Central memory CD8-positive, alpha-beta T cell (primary cell): ENCODE measurements around the gene SLC19A1.

Experiments used
- ATAC-seq: fragments of 150-1000 bp; cut with Tn5 transposase; replicated peaks from 2 replicates; pipeline ENCODE4 v1.10.0; 2022; ENCODE audit warnings: mild to moderate bottlenecking, moderate FRiP score, moderate number of reproducible peaks; ENCODE audit not compliant: poor library complexity, severe bottlenecking; ENCODE audit errors: extremely low read depth
- DNase-seq, 2 donors: peaks; one replicate each; pipeline ENCODE4 v3.0.0; 2021; ENCODE audit warnings: low spot score in 2 of 2
- H3K27ac Mint-ChIP-seq: one replicate; pipeline ENCODE4 v1.8.0; 2022; ENCODE audit warnings: low read depth, mild to moderate bottlenecking, moderate library complexity, mixed read lengths
- H3K27me3 Mint-ChIP-seq: one replicate; pipeline ENCODE4 v1.8.0; 2022; ENCODE audit warnings: mixed read lengths
- H3K36me3 Mint-ChIP-seq: one replicate; pipeline ENCODE4 v1.8.0; 2022; ENCODE audit warnings: mild to moderate bottlenecking, moderate library complexity, mixed read lengths; ENCODE audit not compliant: insufficient read depth
- H3K4me1 Mint-ChIP-seq: one replicate; pipeline ENCODE4 v1.8.0; 2022; ENCODE audit warnings: mixed read lengths
- H3K4me3 Mint-ChIP-seq: one replicate; pipeline ENCODE4 v1.8.0; 2022; ENCODE audit warnings: mild to moderate bottlenecking, moderate library complexity, mixed read lengths
- H3K9me3 Mint-ChIP-seq: one replicate; pipeline ENCODE4 v1.8.0; 2022; ENCODE audit warnings: mixed read lengths

Gene SLC19A1

DNA sequence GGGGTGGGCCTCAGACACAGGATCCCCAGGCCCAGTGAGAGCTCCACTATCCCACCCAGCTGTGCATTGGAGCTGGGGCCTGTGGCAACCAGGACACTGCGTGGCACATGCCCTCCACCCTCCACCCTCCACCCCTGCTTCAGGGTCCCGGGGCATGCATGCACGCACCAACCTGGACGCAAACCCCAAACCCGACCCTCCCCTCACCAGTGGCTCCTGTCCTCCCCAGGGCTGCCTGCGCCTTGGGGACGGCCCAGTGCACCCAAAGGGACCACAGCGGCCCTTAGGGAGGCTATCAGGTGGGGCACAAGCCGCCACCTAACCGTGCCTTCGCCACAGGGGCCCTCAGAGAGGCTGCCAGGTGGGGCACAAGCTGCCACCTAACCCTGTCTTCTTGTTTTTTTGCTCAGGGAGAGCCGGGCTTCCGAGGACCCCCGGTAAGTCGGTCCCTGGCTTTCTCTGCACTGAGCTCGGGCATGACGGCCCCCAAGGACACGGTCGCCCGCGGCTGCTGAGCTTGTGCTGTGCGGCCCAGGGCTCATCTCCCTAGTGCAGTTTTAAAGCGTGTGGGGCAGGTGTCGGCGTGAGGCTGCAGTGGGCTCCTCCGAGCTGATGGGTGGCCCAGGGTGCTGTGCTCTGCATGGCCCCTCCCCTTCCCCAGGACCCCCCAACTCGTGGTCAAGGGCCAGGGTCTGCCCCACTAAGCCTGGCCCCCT is 47.9 kb downstream of the SLC19A1 start:
- no peak overlapping the region for H3K4me3 Mint-ChIP-seq
- no peaks in the 10 kb centered on the region for H3K4me1 Mint-ChIP-seq
- no peaks in the 10 kb centered on the region for H3K27me3 Mint-ChIP-seq
- no peak for ATAC-seq
- DNase-seq = no peak
- no peaks in the 10 kb centered on the region for H3K36me3 Mint-ChIP-seq
- H3K27ac Mint-ChIP-seq = no peak overlapping the region
- no peaks in the 10 kb centered on the region for H3K9me3 Mint-ChIP-seq

DNA sequence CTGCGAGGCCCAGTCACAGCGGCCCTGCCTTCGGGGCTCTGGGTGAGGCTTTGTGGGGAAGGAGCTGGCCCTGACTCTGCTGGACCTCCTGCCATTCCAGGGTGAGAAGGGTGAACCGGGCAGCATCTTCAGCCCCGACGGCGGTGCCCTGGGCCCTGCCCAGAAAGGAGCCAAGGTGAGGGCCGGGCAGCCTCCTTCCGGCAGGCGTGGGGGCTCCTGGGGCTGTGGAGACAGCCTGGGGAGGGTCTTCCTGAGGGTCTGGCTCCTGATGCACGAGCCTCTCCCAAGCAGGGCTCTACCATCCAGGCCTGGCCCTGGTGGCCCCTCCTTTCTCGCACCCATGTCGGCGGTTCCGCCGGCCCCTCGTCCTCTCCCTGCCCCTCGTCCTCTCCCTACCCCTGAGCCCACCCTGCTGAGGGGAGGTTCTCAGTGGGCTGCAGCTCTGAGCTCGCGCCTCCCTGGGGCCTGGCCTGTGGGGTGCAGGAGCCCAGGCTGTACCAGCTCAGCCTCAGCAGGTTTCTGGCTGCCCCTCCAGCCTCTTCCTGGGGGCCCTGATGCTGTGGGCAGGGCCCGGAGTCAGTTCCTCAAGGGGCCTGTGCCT is 48.7 kb downstream of the SLC19A1 start:
- DNase-seq (no peak), ATAC-seq (no peak)
- Mint-ChIP-seq H3K36me3 (no peaks in the 10 kb centered on the region), H3K4me1 (no peaks in the 10 kb centered on the region), H3K27ac (no peak overlapping the region), H3K4me3 (no peak overlapping the region), H3K27me3 (no peaks in the 10 kb centered on the region), H3K9me3 (no peaks in the 10 kb centered on the region)

DNA sequence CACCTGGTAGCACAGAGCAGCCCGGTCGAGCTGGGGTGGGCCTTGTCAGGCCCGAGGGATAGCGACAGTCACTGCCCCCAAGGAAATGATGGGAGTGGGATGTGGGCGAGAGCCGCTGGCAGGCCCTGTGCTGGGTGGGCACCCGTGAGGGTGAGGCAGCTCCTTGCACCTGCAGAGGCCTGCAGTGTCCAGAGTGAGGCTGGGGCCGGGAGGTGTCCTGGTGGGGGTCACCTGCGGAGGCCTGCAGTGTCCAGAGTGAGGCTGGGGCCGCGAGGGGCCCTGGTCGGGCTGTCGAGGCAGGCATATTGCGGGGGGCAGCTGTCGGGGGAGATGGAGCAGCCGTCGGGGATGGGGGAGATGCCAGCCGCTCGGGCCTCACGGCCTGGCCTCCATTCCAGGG is 49.5 kb downstream of the SLC19A1 start:
- Mint-ChIP-seq H3K4me1 (no peaks in the 10 kb centered on the region), H3K27ac (no peak overlapping the region), H3K36me3 (no peaks in the 10 kb centered on the region), H3K27me3 (no peaks in the 10 kb centered on the region), H3K4me3 (no peak overlapping the region), H3K9me3 (no peaks in the 10 kb centered on the region)
- no peak for DNase-seq
- no peak for ATAC-seq

DNA sequence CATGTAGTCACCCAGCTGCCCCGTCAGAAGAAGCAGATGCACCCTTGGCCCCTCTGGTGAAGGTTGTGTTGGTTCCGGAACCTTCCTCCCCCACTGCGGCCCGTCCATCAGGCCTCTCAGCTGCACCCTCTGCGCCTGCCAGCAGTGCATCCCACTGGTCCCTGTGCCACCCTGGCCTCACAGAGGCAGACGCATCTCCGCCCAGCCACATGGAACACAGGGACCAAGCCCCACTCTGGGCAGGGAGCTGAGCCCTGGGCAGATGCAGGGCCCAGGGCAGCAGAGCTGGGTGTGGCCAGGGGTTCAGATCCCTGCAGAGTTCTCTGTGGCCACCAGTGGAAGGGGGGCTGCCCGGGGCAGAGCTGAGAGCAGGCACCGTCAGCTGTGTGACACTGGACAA is 50.6 kb downstream of the SLC19A1 start:
- DNase-seq = no peak
- Mint-ChIP-seq H3K4me1 (no peaks in the 10 kb centered on the region), H3K27ac (no peak overlapping the region), H3K9me3 (no peaks in the 10 kb centered on the region), H3K36me3 (no peaks in the 10 kb centered on the region), H3K27me3 (no peaks in the 10 kb centered on the region), H3K4me3 (no peak overlapping the region)
- ATAC-seq = no peak

DNA sequence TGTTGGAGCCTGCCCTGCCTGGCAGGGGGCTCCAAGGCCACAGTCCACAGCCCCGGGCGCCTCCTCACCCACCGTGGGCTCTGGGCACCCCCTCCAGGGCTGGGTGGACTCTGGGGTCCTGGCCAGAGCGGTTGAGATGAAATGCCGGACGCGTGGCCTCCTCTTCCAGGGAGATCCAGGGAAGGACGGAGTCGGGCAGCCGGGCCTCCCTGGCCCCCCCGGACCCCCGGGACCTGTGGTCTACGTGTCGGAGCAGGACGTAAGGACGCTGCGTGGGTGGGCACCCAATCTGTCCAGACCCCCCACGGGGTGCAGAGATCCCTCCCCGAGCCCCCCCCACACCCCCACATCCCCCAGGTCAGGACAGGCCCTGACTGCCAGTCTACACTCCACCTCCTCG is 51.2 kb downstream of the SLC19A1 start:
- no peak overlapping the region for H3K27ac Mint-ChIP-seq
- DNase-seq (no peak), ATAC-seq (no peak)
- H3K36me3 Mint-ChIP-seq = no peaks in the 10 kb centered on the region
- H3K9me3 Mint-ChIP-seq = no peaks in the 10 kb centered on the region
- H3K27me3 Mint-ChIP-seq = no peaks in the 10 kb centered on the region
- no peaks in the 10 kb centered on the region for H3K4me1 Mint-ChIP-seq
- H3K4me3 Mint-ChIP-seq = no peak overlapping the region

DNA sequence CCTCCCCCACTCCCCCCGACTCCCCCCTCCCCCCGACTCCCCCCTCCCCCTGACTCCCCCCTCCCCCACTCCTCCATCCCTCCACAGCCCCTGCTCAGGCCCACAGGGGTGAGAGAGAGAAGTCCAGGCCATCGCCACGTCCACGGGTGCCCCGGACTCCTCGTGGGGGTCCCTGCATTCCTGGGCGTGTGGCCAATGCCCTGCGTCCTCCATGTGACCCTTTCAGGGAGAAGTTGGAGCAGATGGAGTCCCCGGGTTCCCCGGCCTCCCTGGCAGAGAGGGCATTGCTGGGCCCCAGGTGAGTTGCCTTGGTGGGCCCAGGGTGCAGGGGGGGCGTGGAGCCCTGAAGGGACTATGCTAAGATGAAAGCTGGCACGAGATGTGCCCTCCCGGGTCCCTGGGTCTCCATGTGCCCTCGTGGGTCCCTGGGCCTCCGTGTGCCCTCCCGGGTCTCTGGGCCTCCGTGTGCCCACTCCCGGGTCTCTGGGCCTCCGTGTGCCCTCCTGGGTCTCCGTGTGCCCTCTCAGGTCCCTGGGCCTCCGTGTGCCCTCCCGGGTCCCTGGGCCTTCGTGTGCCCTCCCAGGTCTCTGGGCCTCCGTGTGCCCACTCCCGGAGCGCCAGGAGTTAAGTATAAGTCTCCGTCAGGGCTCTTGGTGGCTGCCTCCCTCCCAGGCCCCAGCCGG is 52.0 kb downstream of the SLC19A1 start:
- ATAC-seq = no peak

DNA sequence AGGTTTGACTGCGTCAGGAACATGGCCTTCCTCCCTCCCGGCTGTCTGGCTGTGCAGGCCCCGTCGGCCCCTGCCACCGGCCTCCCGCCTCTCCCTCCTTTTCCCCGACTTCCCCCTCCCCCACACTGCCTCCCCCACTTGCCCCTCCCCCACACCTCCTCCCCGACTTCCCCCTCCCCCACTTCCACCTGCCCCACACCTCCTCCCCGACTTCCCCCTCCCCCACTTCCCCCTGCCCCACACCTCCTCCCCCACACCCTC is 52.6 kb downstream of the SLC19A1 start:
- DNase-seq = no peak
- no peaks in the 10 kb centered on the region for H3K4me1 Mint-ChIP-seq
- no peak overlapping the region for H3K27ac Mint-ChIP-seq
- no peaks in the 10 kb centered on the region for H3K9me3 Mint-ChIP-seq
- no peak for ATAC-seq
- no peaks in the 10 kb centered on the region for H3K36me3 Mint-ChIP-seq
- H3K4me3 Mint-ChIP-seq = no peak overlapping the region
- H3K27me3 Mint-ChIP-seq = no peaks in the 10 kb centered on the region

More for the DNA sequence above, 52.0 kb downstream of the SLC19A1 start:
- H3K27ac Mint-ChIP-seq = no peak overlapping the region
- no peaks in the 10 kb centered on the region for H3K27me3 Mint-ChIP-seq
- no peak for DNase-seq
- H3K4me1 Mint-ChIP-seq = no peaks in the 10 kb centered on the region
- H3K4me3 Mint-ChIP-seq = no peak overlapping the region
- H3K9me3 Mint-ChIP-seq = no peaks in the 10 kb centered on the region
- H3K36me3 Mint-ChIP-seq = no peaks in the 10 kb centered on the region

DNA sequence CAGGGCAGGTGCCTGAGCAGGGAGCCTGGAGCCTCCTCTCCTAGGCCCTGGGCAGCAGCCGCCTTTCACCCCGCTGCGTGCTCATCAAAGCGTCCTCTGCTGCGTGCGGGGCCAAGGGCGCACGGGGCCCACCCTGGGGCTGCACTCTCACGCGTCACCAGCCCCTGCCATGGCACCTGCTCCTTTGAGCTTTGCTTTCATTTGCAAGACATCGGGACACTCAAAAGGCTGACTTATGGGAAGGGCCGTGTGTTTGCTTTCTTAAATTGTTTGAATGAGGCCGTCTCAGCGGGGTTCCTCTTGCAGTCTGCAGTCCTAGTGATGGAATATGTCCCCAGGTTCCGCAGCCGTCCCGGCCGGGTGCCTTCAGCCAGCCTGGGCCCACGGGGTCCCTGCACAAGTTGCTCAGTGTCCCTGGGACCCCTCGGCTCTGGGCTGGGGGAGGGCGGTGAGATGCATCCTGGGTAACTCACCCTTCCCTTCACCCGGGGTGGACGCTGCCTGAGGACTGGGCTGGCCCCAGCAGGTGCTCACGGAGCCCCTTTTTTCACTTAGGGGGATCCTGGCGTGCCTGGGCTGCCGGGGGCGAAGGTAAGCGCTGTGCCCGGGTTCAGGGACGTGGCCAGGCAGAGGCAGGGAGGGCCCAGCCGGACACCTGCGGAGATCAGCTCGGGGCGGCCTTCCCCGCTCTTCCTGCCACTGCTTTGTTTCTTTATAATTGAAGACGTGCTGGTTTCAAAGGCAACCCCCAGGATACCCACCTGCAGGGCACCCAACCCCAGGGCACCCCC is 53.1 kb downstream of the SLC19A1 start:
- DNase-seq = no peak
- Mint-ChIP-seq H3K27ac (no peak overlapping the region), H3K36me3 (no peaks in the 10 kb centered on the region), H3K9me3 (no peaks in the 10 kb centered on the region), H3K4me3 (no peak overlapping the region), H3K4me1 (no peaks in the 10 kb centered on the region), H3K27me3 (no peaks in the 10 kb centered on the region)
- ATAC-seq = no peak

DNA sequence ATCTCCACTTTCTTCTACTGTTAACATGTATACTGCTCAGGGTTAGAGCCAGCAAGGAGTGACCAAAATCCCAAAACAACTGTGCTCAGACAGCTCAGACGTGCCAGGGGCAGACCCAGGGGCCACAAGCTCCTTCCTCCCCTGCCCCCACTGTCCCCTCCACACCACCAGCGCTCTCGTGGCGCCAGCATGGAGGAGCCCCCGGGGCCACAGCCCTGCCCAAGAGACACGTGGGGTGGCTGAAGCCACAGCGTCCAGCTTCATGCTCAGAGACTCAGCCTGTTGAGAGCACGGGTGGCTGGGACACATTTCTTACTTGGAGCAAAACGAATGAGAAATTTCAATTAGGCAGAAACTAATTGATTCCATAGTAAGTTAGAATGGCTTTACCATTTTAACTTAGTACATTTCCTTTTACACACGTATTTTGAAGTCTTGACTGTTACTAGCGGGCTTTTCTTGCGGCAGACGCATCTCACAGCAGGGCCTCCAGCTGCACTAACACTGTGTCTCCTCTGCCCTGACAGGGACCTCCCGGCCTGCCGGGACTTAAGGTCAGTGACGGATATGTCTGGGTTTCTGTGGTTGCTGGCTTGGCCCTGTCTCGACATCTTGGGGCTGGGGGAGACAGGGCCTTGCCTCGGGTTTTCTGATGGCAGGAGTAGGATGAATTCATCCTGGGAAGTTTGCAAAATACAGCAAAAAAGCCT is 54.2 kb downstream of the SLC19A1 start:
- Mint-ChIP-seq H3K4me3 (no peak overlapping the region), H3K9me3 (no peaks in the 10 kb centered on the region), H3K27ac (no peak overlapping the region), H3K36me3 (no peaks in the 10 kb centered on the region), H3K27me3 (no peaks in the 10 kb centered on the region), H3K4me1 (peaks cover 4% of the 10 kb centered on the region)
- ATAC-seq = no peak
- no peak for DNase-seq

DNA sequence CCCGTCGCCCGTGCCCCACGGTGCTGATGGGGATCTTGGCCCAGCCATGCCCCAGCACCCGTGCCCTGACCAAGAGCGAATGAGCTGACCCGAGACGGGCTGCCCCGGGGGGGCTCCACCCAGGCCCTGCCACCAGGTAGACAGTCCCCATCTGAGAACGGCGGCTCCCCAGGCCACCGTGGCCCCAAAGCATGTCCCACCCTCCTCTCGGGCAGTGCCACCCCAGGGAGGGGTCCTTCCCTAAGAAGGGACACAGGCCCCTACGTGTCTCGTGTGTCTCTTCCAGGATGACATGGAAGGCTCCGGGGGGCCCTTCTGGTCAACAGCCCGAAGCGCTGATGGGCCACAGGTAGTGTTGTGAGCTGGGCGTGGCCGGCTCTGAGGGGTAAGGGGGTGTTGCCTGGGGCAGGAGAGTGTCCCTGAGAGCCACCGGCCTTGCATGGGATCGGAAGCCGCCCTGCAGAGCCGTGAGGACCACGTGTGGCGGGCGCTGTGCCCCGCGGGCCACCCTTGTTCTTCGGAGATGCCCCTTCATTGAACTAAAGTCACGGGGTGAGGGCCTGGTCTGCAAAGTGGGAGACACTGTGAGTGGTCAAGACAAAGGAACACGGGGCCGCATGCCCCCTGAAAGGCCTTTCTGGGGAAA is 55.0 kb downstream of the SLC19A1 start:
- Mint-ChIP-seq H3K27me3 (no peaks in the 10 kb centered on the region), H3K36me3 (no peaks in the 10 kb centered on the region), H3K27ac (no peak overlapping the region), H3K4me3 (no peak overlapping the region), H3K4me1 (peaks cover 4% of the 10 kb centered on the region), H3K9me3 (no peaks in the 10 kb centered on the region)
- ATAC-seq (no peak), DNase-seq (no peak)

DNA sequence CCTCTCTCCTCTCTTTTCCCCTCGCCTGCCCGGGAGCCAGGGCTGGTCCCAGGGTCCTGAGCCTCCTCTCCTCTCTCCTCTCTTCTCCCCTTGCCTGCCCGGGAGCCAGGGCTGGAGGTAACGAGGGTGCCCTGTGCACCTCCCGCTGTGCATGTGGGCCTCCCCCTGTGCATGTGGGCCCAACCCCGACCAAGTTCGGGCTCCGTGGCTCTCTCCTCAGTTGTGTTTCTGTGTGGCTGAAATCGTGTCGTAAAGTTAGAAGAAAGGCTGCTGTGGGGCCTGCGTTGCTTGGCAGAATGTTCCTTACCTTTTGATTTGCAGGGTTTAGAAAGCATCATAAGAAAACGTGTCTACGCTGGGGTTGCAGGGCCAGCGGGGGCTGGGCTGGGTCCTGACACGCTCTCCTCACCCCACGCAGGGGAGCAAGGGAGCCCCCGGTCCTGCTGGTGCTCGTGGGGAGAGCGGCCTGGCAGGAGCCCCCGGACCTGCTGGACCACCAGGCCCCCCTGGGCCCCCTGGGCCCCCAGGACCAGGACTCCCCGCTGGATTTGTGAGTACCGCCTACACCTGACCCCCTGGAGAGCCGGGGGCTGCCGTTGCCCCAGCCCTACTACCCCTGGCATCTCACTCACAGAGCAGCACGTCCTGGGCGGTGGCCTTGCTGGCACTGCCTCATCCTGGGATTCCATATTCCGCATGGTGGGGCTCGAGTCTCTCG is 55.6 kb downstream of the SLC19A1 start:
- Mint-ChIP-seq H3K4me3 (no peak overlapping the region), H3K27ac (no peak overlapping the region), H3K27me3 (no peaks in the 10 kb centered on the region)

More for the DNA sequence above, 55.6 kb downstream of the SLC19A1 start:
- H3K9me3 Mint-ChIP-seq = no peaks in the 10 kb centered on the region
- H3K4me1 Mint-ChIP-seq = peaks cover 4% of the 10 kb centered on the region
- no peaks in the 10 kb centered on the region for H3K36me3 Mint-ChIP-seq
- DNase-seq = no peak
- ATAC-seq = no peak
